Amniotic epithelial cell (primary cell): ENCODE measurements around the gene GPR155.
A peak's percentile ranks its signal among the peaks of the same experiment; 100 is the strongest.
"Not testable (repeated sequence)": the region's sequence is repeated elsewhere in the genome, so short reads cannot be mapped to it uniquely, and the experiment has no call there.

Source experiments
- DNase-seq: peaks from one replicate; pipeline ENCODE4 v3.0.0-alpha.2; 2010; ENCODE audit warnings: low read depth

The GPR155 gene

GRCh38 chr2:174490051-174490450 lies 3.2 kb upstream of the GPR155 start:
- no peak for DNase-seq

- DNase-seq, result not testable (repeated sequence)
Observed at GRCh38 chr2:174489520-174489919, 2.7 kb upstream of the GPR155 start.

- DNase-seq, result no peak
Observed at GRCh38 chr2:174487820-174488162, 962 bp upstream of the GPR155 start.

GRCh38 chr2:174487108-174487819 lies 435 bp upstream of the GPR155 start:
- DNase-seq, result peak; percentile 96

GRCh38 chr2:174485788-174486562 lies 854 bp downstream of the GPR155 start:
- DNase-seq, result peak; percentile 47

GRCh38 chr2:174485045-174485444 lies 1.8 kb downstream of the GPR155 start:
- not testable (repeated sequence) for DNase-seq

GRCh38 chr2:174484573-174484972 lies 2.3 kb downstream of the GPR155 start:
- DNase-seq, result no peak

- no peak for DNase-seq
Observed at GRCh38 chr2:174482854-174483253, 4.0 kb downstream of the GPR155 start.

- no peak for DNase-seq
Observed at GRCh38 chr2:174477759-174478158, 9.1 kb downstream of the GPR155 start.

GRCh38 chr2:174473796-174474195 lies 13.0 kb downstream of the GPR155 start:
- no peak for DNase-seq

- peak; percentile 17 for DNase-seq
Observed at GRCh38 chr2:174465327-174465726, 21.5 kb downstream of the GPR155 start.

GRCh38 chr2:174461221-174461620 lies 25.6 kb downstream of the GPR155 start:
- no peak for DNase-seq

- DNase-seq, result no peak
Observed at GRCh38 chr2:174454566-174454965, 32.3 kb downstream of the GPR155 start.

- DNase-seq, result no peak
Observed at GRCh38 chr2:174450021-174450816, 36.6 kb downstream of the GPR155 start.

- DNase-seq, result no peak
Observed at GRCh38 chr2:174449033-174449432, 37.8 kb downstream of the GPR155 start.

GRCh38 chr2:174446531-174446930 lies 40.3 kb downstream of the GPR155 start:
- DNase-seq, result no peak

- DNase-seq, result no peak
Observed at GRCh38 chr2:174445248-174445647, 41.6 kb downstream of the GPR155 start.

GRCh38 chr2:174444761-174445160 lies 42.1 kb downstream of the GPR155 start:
- no peak for DNase-seq

- DNase-seq, result peak; percentile 77
Observed at GRCh38 chr2:174442546-174443510, 44.0 kb downstream of the GPR155 start.

GRCh38 chr2:174439950-174440349 lies 46.9 kb downstream of the GPR155 start:
- DNase-seq, result no peak

GRCh38 chr2:174439323-174439722 lies 47.5 kb downstream of the GPR155 start:
- no peak for DNase-seq
